ENCODE data around the gene SLC4A8.

Gene SLC4A8

DNA sequence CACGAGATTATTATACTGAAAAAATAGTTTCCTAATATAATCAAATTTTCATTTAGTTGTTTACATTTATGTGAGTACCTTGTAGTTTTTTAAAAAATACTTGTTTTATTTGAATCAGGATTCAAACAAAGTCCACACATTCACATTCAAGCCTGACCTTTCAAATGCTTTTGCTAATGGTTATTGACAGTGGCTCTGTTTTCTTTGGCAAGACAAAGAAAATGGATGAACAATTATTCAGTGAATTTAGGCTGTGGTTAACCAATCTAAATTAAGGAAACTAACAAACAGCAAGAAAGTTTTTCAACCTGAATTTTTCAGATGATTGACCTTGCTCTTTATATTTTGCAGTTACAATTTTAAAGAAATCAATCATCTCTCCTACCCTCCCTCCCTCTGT, 9.7 kb downstream of the SLC4A8 start:
- H3K27me3 ChIP-seq (replicated peaks in 2 of 5; ENCODE audit: control insufficient read depth in 4 of 5, insufficient read depth in 5 of 5, low read length in 4 of 5) = no peaks in the 10 kb centered on the region
- H3K4me3 ChIP-seq (ENCODE audit: control insufficient read depth in 1 of 7, extremely low read depth in 1 of 7, insufficient read depth in 4 of 7, low read depth in 2 of 7, low read length in 6 of 7) = no peak overlapping the region
- H3K4me1 ChIP-seq (ENCODE audit: control extremely low read depth in 1 of 4, control insufficient read depth in 4 of 4, insufficient read depth in 4 of 4, low read length in 3 of 4) = peaks cover 0 to 14% (median 10%) of the 10 kb centered on the region in 4 experiments
- no peak for DNase-seq
- no peak overlapping the region for H3K27ac ChIP-seq (ENCODE audit: insufficient read depth in 1 of 2, low read depth in 1 of 2, low read length in 2 of 2, poor library complexity in 1 of 2, severe bottlenecking in 2 of 2)
- no CpG with 5 or more reads among the region's 1 CpG for WGBS (ENCODE audit: insufficient coverage)
- CTCF ChIA-PET = interaction anchor here (2.1 kb wide), 1 partner anchor 12 kb away, joined by 8 read pairs; no protein-coding TSS in a partner anchor
- no peaks in the 10 kb centered on the region for H3K9me3 ChIP-seq (ENCODE audit: control extremely low read depth in 1 of 5, control insufficient read depth in 4 of 5, insufficient read depth in 2 of 5, low read depth in 1 of 5, low read length in 4 of 5)
- no peaks in the 10 kb centered on the region for H3K36me3 ChIP-seq (ENCODE audit: control insufficient read depth in 4 of 4, insufficient read depth in 4 of 4, low read length in 3 of 4)
- POLR2A ChIA-PET = no interaction called here

DNA sequence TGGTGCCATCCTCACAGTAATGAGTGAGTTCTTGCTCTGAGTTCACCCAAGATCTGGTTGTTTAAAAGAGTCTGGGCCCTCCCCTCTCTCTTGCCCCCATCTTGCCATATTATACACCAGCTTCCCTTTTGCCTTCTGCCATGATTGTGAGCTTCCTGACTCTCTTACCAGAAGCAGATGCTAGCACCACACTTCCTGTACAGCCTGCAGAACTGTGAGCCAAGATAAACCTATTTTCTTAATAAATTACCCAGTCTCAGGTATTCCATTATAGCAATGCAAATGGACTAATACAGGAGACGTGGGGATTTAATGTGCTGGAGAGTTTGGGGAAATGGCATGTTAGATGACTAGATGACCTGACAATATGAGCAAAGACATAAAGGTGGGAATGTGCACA, 12.8 kb downstream of the SLC4A8 start:
- WGBS (ENCODE audit: insufficient coverage) = no CpG with 5 or more reads among the region's 1 CpG
- Histone ChIP-seq H3K36me3 (ENCODE audit: control insufficient read depth in 4 of 4, insufficient read depth in 4 of 4, low read length in 3 of 4) (no peaks in the 10 kb centered on the region), H3K27me3 (replicated peaks in 2 of 5; ENCODE audit: control insufficient read depth in 4 of 5, insufficient read depth in 5 of 5, low read length in 4 of 5) (peaks cover 0 to 1% (median 0%) of the 10 kb centered on the region in 5 experiments), H3K9me3 (ENCODE audit: control extremely low read depth in 1 of 5, control insufficient read depth in 4 of 5, insufficient read depth in 2 of 5, low read depth in 1 of 5, low read length in 4 of 5) (no peaks in the 10 kb centered on the region), H3K27ac (ENCODE audit: insufficient read depth in 1 of 2, low read depth in 1 of 2, low read length in 2 of 2, poor library complexity in 1 of 2, severe bottlenecking in 2 of 2) (no peak overlapping the region), H3K4me1 (ENCODE audit: control extremely low read depth in 1 of 4, control insufficient read depth in 4 of 4, insufficient read depth in 4 of 4, low read length in 3 of 4) (peaks cover 0 to 21% (median 8%) of the 10 kb centered on the region in 4 experiments), H3K4me3 (ENCODE audit: control insufficient read depth in 1 of 7, extremely low read depth in 1 of 7, insufficient read depth in 4 of 7, low read depth in 2 of 7, low read length in 6 of 7) (no peak overlapping the region)
- POLR2A ChIA-PET = interaction anchor here (1.6 kb wide), 1 partner anchor 67 kb away, joined by 3 read pairs; no protein-coding TSS in a partner anchor
- CTCF ChIA-PET = interaction anchor here (0.9 to 1.7 kb wide), 5 partner anchors 9 to 95 kb away, joined by 3 to 6 read pairs (median 4); no protein-coding TSS in a partner anchor
- DNase-seq = peak; percentile 17 to 94 (median 87)

DNA sequence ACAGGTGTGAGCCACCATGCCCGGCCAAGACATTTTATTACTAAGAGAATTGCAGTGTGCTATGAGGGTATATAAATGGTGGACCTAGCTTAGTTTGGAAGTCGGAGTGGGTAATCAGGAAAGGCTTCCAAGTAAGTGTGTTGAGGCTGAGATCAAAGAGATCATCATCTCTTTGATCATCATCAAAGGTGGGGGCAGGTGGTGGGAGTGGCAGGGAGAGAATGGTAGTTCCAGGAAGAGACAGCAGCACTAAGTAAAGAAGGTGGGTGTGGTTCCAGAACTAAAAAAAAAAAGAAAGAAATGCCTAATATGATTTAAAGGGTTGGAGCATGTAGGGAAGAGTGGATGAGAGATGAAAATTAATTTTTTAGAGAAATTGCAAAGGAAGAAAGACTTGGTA, 14.7 kb downstream of the SLC4A8 start:
- Histone ChIP-seq H3K4me3 (ENCODE audit: control insufficient read depth in 1 of 7, extremely low read depth in 1 of 7, insufficient read depth in 4 of 7, low read depth in 2 of 7, low read length in 6 of 7) (no peak overlapping the region), H3K4me1 (ENCODE audit: control extremely low read depth in 1 of 4, control insufficient read depth in 4 of 4, insufficient read depth in 4 of 4, low read length in 3 of 4) (peaks cover 0 to 15% (median 7%) of the 10 kb centered on the region in 4 experiments), H3K36me3 (ENCODE audit: control insufficient read depth in 4 of 4, insufficient read depth in 4 of 4, low read length in 3 of 4) (no peaks in the 10 kb centered on the region), H3K27me3 (replicated peaks in 2 of 5; ENCODE audit: control insufficient read depth in 4 of 5, insufficient read depth in 5 of 5, low read length in 4 of 5) (peaks cover 0 to 1% (median 0%) of the 10 kb centered on the region in 5 experiments), H3K9me3 (ENCODE audit: control extremely low read depth in 1 of 5, control insufficient read depth in 4 of 5, insufficient read depth in 2 of 5, low read depth in 1 of 5, low read length in 4 of 5) (no peaks in the 10 kb centered on the region), H3K27ac (ENCODE audit: insufficient read depth in 1 of 2, low read depth in 1 of 2, low read length in 2 of 2, poor library complexity in 1 of 2, severe bottlenecking in 2 of 2) (no peak overlapping the region)
- POLR2A ChIA-PET = no interaction called here
- CTCF ChIA-PET = interaction anchor here (1.4 to 2.0 kb wide), 2 partner anchors 14 to 18 kb away, joined by 4 to 7 read pairs; partner anchors contain the start of gene SLC4A8
- WGBS (ENCODE audit: insufficient coverage) = 84% methylated on average over 2 of the region's 2 CpGs
- DNase-seq = no peak

DNA sequence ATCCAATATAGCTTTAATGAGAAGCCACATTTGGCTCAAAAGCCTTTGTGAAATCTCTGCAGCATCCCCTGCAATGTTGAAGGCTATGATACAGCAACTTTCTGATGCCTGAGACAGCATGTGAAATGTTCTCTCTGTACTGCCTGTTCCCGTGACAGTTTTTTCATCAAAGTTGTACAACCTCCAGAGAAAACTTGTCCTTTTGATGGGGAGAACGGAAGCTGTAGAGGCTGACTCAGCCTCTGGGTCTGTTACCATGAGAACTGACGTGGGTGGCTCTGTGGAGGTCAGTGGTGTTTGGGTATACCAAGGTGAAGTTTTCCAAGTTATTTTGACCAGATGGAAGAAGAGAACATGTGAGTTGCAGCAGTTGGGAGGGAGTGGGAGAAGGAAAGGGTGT, 17.0 kb downstream of the SLC4A8 start:
- WGBS (ENCODE audit: insufficient coverage) = 81% methylated on average over 3 of the region's 3 CpGs
- CTCF ChIA-PET = no interaction called here
- H3K36me3 ChIP-seq (ENCODE audit: control insufficient read depth in 4 of 4, insufficient read depth in 4 of 4, low read length in 3 of 4) = no peaks in the 10 kb centered on the region
- H3K9me3 ChIP-seq (ENCODE audit: control extremely low read depth in 1 of 5, control insufficient read depth in 4 of 5, insufficient read depth in 2 of 5, low read depth in 1 of 5, low read length in 4 of 5) = no peaks in the 10 kb centered on the region
- peaks cover 0 to 15% (median 7%) of the 10 kb centered on the region in 4 experiments for H3K4me1 ChIP-seq (ENCODE audit: control extremely low read depth in 1 of 4, control insufficient read depth in 4 of 4, insufficient read depth in 4 of 4, low read length in 3 of 4)
- no peak overlapping the region for H3K27ac ChIP-seq (ENCODE audit: insufficient read depth in 1 of 2, low read depth in 1 of 2, low read length in 2 of 2, poor library complexity in 1 of 2, severe bottlenecking in 2 of 2)
- peak in 2 of 3 donors; percentile 24 to 40 for DNase-seq
- peaks cover 0 to 1% (median 0%) of the 10 kb centered on the region in 5 experiments for H3K27me3 ChIP-seq (replicated peaks in 2 of 5; ENCODE audit: control insufficient read depth in 4 of 5, insufficient read depth in 5 of 5, low read length in 4 of 5)
- POLR2A ChIA-PET = interaction anchor here (0.6 kb wide), 1 partner anchor 1712 kb away, joined by 3 read pairs; no protein-coding TSS in a partner anchor
- no peak overlapping the region for H3K4me3 ChIP-seq (ENCODE audit: control insufficient read depth in 1 of 7, extremely low read depth in 1 of 7, insufficient read depth in 4 of 7, low read depth in 2 of 7, low read length in 6 of 7)

DNA sequence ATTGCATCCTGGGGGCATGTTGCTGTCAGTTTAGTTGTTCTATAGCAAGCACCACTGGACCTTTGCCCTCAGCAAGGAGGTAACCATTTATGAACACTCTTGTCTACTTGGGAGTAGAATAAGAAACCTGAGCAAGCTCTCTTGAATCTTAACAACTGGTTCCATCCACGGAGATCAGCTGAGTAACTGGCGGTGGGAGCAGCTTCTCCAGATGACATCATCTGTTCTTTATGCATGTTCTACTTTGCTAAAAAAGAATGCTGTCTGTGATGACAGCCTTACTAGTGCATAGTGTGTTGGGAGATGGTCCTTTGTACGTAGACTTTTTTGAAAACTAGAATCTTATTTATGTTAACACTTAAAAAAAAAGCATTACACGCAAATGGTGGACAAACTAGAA, 17.7 kb downstream of the SLC4A8 start:
- H3K27me3 ChIP-seq (replicated peaks in 2 of 5; ENCODE audit: control insufficient read depth in 4 of 5, insufficient read depth in 5 of 5, low read length in 4 of 5) = peaks cover 0 to 1% (median 0%) of the 10 kb centered on the region in 5 experiments
- ChIA-PET CTCF (no interaction called here), POLR2A (no interaction called here)
- no peak overlapping the region for H3K27ac ChIP-seq (ENCODE audit: insufficient read depth in 1 of 2, low read depth in 1 of 2, low read length in 2 of 2, poor library complexity in 1 of 2, severe bottlenecking in 2 of 2)
- DNase-seq = no peak
- H3K4me1 ChIP-seq (ENCODE audit: control extremely low read depth in 1 of 4, control insufficient read depth in 4 of 4, insufficient read depth in 4 of 4, low read length in 3 of 4) = peaks cover 0 to 11% (median 5%) of the 10 kb centered on the region in 4 experiments
- no peaks in the 10 kb centered on the region for H3K9me3 ChIP-seq (ENCODE audit: control extremely low read depth in 1 of 5, control insufficient read depth in 4 of 5, insufficient read depth in 2 of 5, low read depth in 1 of 5, low read length in 4 of 5)
- 100% methylated on average over 2 of the region's 4 CpGs for WGBS (ENCODE audit: insufficient coverage)
- H3K36me3 ChIP-seq (ENCODE audit: control insufficient read depth in 4 of 4, insufficient read depth in 4 of 4, low read length in 3 of 4) = no peaks in the 10 kb centered on the region
- no peak overlapping the region for H3K4me3 ChIP-seq (ENCODE audit: control insufficient read depth in 1 of 7, extremely low read depth in 1 of 7, insufficient read depth in 4 of 7, low read depth in 2 of 7, low read length in 6 of 7)

DNA sequence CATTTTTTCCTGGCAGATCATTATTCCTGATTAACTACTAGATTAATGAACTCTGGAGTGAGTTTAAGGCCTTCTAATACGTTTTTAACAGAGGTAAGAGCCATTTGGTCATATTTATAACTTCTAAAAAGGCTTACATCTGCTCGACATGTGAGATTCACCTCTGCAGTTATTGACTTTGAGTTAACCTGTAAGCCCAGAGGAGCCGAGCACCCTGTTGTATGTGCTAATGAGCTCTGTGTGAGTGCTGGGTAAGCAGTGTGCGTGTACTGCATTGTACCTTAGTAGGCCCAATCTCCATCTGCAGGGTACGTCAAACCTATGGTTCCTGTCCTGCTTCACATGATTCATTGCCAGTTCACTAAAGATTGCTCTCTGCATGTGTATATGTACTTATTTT, 18.9 kb downstream of the SLC4A8 start:
- 100% methylated on average over 2 of the region's 5 CpGs for WGBS (ENCODE audit: insufficient coverage)

DNA sequence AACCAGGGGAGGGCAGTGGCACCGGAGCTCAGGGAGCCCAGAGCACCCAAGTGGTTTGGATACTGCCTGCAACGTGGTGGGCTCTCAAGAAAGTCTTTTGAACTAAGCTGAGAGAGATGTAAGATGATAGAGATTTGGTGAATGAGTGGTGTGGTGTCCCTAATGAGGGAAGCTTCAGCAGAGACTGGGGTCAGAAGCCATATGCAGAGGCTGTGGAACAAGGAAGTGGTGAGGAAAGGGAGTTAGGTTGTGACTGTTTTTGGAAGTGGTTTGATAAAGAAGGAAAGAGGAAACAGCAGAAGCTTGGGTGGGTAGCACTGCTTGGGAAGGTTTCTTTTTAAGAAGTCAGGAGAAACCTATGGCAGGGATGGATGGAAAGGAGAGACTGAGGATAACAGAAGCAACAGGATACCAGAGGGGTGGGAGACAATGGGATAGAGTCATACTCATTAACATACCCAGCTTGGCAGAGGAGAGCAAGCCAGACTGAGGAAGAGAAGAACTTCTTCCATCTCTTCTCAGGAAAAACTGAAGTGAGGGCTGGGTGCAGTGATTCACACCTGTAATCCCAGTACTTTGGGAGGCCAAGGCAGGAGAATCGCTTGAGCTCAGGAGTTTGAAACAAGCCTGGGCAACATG, 24.1 kb downstream of the SLC4A8 start:
- 100% methylated on average over 3 of the region's 3 CpGs for WGBS (ENCODE audit: insufficient coverage)
- H3K36me3 ChIP-seq (ENCODE audit: control insufficient read depth in 4 of 4, insufficient read depth in 4 of 4, low read length in 3 of 4) = peaks cover 0 to 3% (median 0%) of the 10 kb centered on the region in 4 experiments
- no peak for DNase-seq
- CTCF ChIA-PET = interaction anchor here (0.8 to 1.8 kb wide), 5 partner anchors 11 to 82 kb away, joined by 3 to 7 read pairs (median 5); no protein-coding TSS in a partner anchor
- POLR2A ChIA-PET = no interaction called here
- H3K4me3 ChIP-seq (ENCODE audit: control insufficient read depth in 1 of 7, extremely low read depth in 1 of 7, insufficient read depth in 4 of 7, low read depth in 2 of 7, low read length in 6 of 7) = no peak overlapping the region
- H3K27ac ChIP-seq (ENCODE audit: insufficient read depth in 1 of 2, low read depth in 1 of 2, low read length in 2 of 2, poor library complexity in 1 of 2, severe bottlenecking in 2 of 2) = no peak overlapping the region
- H3K4me1 ChIP-seq (ENCODE audit: control extremely low read depth in 1 of 4, control insufficient read depth in 4 of 4, insufficient read depth in 4 of 4, low read length in 3 of 4) = peaks cover 0 to 10% (median 0%) of the 10 kb centered on the region in 4 experiments
- no peaks in the 10 kb centered on the region for H3K9me3 ChIP-seq (ENCODE audit: control extremely low read depth in 1 of 5, control insufficient read depth in 4 of 5, insufficient read depth in 2 of 5, low read depth in 1 of 5, low read length in 4 of 5)
- H3K27me3 ChIP-seq (replicated peaks in 2 of 5; ENCODE audit: control insufficient read depth in 4 of 5, insufficient read depth in 5 of 5, low read length in 4 of 5) = no peaks in the 10 kb centered on the region

More for the DNA sequence above, 18.9 kb downstream of the SLC4A8 start:
- Histone ChIP-seq H3K27ac (ENCODE audit: insufficient read depth in 1 of 2, low read depth in 1 of 2, low read length in 2 of 2, poor library complexity in 1 of 2, severe bottlenecking in 2 of 2) (no peak overlapping the region), H3K9me3 (ENCODE audit: control extremely low read depth in 1 of 5, control insufficient read depth in 4 of 5, insufficient read depth in 2 of 5, low read depth in 1 of 5, low read length in 4 of 5) (no peaks in the 10 kb centered on the region), H3K36me3 (ENCODE audit: control insufficient read depth in 4 of 4, insufficient read depth in 4 of 4, low read length in 3 of 4) (no peaks in the 10 kb centered on the region), H3K4me3 (ENCODE audit: control insufficient read depth in 1 of 7, extremely low read depth in 1 of 7, insufficient read depth in 4 of 7, low read depth in 2 of 7, low read length in 6 of 7) (no peak overlapping the region), H3K27me3 (replicated peaks in 2 of 5; ENCODE audit: control insufficient read depth in 4 of 5, insufficient read depth in 5 of 5, low read length in 4 of 5) (peaks cover 0 to 1% (median 0%) of the 10 kb centered on the region in 5 experiments), H3K4me1 (ENCODE audit: control extremely low read depth in 1 of 4, control insufficient read depth in 4 of 4, insufficient read depth in 4 of 4, low read length in 3 of 4) (peaks cover 0 to 6% (median 4%) of the 10 kb centered on the region in 4 experiments)
- ChIA-PET CTCF (no interaction called here), POLR2A (no interaction called here)
- DNase-seq = no peak

Data from common myeloid progenitor, CD34-positive (primary cell).